HT-29 (cell line): ENCODE results near the gene ARHGEF40. TPM values are rescaled to one million over a fixed set of nuclear protein-coding genes. Genes with fewer than 3 reads are reported as not detected.

Experiments
- DNase-seq: peaks from one replicate; pipeline ENCODE4 v3.0.0-alpha.2; 2015; ENCODE audit warnings: low spot score
- total RNA-seq: library from RNA; depleted of rRNA; stranded (reverse); fragments of >200 nt; shearing (Covaris generic); gene quantifications from 2 replicates; pipeline ENCODE4 v1.2.3, GENCODE V29; 2014

ARHGEF40 gene
- total RNA-seq, 1 experiment from 2014 or later: 20.0 TPM

DNA sequence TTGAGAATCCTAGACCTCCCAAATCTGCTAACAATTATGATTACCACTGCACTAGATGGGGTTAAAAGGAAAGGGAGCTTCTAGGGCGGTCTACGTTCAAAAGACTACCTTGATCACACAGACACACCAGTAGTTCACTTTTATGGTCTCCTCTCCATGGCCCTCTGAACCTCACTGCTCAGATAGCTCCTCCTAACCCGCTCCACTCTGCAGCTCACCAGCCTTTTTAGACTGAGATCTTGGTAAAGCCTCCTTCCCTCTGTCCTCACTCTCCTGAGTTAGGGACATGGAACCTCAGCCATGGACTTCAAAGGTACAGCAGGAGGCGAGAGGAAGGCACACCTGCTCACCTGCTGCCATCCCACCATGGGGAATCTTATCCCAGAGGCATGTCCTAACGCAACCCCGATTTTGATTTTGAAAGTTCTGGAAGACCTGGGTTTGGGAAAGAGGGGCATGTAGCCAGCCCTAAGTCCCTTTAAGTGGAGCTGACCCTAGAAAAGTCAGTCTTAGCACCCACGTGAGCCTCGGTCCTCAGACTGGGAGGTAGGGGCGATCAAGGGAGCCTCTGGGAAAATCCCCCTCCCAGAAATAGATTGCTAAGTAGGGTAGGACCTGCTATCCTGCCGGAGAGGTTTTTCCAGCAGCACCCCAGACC is 27.0 kb downstream of the ARHGEF40 start:
- no peak for DNase-seq

DNA sequence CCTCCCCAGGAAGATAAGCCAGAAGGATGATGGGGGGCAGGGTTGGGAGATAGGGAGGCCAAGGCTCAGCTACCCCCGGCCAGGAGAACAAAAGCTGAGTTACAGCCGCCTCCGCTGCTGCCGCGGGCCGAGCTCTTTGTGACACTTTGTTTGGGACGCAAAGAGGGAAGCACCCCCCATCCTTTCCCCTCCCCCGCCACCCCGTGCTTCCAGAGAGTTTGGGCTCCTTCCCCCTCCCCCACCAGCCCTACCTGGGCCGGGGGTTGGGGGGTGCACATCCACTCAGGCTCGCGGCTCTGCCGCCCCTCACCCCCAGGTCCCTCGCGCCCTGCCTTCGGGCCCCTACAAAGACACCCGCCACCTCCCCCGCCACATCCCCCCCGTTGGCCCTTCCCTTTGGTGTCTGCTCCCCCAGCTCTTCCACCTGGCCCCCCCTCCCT is 27.6 kb downstream of the ARHGEF40 start:
- DNase-seq: no peak

DNA sequence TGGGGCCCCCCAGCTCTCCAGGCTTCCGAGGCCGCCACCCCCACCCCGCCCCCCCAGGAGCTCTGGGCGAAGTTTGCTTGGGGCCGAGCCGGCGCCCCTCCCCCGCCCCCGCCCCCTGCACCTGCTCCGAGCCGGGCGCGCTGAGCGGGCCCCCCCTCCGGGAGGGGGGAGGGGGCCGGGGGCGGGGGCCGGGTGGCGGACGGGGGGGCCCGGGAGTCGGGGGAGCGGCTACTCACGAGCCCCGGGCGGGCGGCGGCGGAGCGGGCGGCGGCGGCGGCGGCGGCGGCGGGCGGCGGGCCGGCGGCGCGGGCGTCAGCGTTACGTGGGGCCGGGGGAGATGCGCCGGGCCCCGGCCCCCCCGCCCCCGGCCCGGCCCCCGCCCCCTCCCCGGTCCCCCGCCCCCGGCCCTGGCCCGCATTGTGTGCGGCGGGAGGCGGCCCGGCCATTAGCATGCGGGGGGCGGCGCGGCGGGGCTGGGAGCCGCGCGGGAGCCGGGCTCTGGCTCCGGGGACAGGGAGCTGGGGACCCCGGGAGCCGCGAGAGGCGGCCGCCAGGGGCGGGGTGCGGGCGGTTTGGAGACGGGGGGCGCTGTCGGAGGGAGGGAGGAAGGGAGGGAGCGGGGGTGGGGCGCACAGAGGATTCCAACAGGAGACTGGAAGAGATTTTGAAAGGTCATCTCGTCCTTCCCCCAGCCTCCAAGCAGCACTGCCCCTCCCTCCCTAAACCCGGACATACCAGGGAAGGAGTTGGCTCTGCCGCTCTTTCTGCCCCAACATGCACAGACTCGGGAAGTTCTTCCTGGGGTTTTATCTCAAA is 28.2 kb downstream of the ARHGEF40 start, which contains the start of gene ZNF219:
Gene ZNF219, minus strand, starts transcription at position 580 of the 816 bp plus-strand sequence. CDS start 5,064 bp downstream, outside the sequence.
- DNase-seq: peak; percentile 7

DNA sequence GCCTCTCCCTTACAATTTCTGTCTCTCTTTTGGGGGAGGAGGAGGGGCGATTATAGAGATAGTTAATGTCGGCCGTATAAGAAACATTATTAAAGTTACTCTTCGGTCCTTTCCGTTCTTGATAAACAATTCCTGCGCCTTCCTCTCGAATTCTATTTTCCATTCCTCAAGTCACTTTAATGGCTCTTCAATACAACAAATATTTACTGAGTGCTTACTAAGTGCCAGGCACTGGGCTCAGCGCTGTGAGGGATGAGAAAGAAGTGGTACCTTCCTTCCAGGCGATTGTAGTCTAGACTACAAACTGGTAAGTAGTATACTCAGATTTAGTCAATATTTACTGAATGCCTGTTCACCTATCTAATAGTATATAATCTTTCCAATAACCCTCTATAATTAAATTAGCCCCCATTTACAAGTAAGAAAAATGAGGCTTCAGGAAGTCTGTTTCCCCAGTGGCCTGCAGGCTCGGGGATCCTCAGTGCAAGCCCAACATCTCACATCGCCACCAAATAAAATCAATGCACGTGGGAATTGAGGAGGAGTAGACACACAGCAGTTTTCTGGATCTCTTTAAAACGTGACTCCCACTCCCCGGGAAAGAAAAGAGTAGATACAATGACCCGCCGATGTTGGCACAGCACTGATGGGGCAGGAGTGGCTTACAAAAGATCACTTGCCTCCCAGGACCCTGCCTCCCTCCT is 28.9 kb downstream of the ARHGEF40 start:
- DNase-seq: peak; percentile 17

DNA sequence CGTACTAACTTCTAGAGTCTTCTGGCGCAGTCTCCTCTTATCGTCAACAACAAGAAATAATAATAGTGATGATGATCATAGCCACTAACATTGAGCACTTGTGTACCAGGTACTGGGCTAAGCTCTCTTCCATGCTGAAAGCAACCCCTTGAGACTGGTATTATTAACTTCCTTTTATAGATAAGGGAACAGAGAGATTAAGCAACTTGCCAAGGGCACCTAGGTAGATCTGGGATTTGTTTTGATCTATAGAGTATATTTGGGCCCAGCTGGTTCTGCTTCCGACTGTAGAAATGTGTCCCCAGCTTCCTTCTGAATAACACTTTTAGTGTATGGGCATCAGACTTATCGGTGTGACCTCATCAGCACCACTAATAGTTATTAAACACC is 29.5 kb downstream of the ARHGEF40 start:
- no peak for DNase-seq

DNA sequence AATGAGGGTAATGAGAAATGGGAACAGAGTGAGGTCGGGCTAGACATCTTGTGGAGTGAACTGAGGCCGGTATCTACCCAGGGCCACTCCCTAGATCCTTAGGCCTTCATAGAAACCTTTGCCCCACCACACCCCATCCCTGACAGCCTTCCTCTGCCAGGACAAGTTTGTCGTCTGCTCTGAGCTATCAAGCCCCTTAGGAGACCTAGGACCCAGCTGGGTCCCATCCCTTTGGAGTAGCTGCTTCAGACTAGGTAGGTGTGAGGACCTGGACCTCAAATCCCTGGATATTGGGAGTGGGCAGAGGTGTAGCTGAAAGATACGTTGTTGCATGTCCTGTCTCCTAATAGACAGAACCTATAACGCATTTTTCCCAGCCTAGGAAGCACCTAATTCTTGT is 30.8 kb downstream of the ARHGEF40 start, which contains the start of gene TMEM253:
Gene TMEM253, plus strand, starts transcription at position 136 of the 400 bp plus-strand sequence. CDS start 278 bp downstream, outside the sequence.
- no peak for DNase-seq

DNA sequence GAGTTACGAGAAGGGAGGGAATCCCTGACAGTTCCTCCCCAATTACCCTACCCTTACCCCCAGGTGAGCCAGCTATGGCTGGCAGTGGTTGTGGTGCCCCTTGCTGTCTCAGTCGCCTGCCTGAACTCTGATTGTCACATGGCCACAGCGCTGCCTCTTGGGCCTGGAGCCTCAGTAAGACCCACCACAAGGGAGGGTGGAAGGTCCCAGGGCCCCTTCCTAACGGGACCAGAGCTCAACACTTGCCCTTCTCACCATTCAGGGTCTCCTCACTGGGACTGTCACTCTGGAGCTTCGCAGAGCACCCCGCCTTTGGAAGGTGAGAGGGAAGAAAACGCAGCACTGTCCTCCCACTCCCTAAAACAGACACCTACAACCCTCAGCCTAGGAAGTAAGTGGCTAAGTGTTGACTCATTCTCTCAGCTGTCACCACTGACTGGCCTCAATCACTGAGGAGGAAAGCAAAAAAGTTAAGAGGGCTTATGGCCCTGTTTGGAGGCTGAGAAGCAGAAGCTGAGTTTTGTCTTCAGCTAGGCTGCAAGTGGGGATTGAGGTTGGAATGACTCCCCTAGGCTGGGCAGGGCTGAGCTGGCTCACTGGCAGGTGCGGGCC is 31.8 kb downstream of the ARHGEF40 start:
- no peak for DNase-seq

DNA sequence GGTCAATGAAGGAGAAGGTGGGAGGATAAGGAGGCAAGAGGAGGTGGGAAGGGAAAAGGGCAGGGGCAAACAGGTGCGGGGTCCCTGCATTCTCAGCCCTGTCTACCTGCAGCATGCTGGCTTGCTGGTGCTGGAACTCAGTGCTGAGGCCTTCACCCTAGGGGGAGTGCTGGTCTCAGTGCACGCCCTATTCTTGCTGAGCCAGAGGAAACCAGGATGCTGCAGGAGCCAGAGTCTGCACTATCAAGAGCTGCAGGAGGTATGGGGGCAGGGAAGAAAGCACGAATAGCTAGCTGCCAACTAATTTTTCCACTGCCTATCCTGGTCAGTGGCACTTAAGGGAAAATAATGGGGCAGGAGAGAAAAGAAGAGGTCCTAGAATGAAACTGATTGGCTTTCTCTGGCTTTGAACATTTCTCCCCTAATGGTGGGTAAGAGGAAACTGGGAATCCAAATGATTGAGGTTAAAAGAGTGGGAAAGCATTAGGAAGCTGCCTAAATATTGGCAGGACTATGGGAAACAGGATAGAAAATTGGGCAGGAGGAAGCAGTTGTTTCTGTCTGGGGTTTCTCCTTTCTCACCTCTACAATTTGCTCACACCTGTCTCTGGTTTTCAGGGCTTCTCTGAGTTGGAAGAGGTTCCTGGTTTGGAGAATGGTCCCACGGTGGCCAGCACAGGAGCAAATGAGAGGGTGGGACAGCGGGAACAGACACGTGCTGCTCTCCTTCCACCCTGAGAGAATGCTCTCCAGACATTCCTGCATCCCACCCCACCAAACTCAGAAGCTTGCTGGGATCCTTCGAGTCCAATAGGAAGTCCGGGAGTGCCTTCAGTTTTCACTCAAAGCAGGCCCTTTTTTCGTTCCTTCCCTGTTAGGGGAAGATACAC is 32.7 kb downstream of the ARHGEF40 start:
- no peak for DNase-seq

DNA sequence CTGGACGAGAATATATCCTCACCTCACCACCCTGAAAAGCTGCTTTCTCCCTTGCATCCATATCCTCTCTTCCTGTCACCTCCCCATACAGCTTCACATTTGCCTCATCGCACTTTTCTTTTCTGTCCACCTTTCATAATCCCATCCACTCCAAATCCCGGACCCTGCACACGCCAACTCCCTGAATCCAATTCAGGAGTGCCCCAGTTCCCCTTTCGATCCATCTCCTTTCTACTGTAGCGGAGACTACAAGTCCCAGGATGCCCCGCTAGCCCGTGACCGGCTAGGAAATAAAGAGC is 33.3 kb downstream of the ARHGEF40 start:
- no peak for DNase-seq

DNA sequence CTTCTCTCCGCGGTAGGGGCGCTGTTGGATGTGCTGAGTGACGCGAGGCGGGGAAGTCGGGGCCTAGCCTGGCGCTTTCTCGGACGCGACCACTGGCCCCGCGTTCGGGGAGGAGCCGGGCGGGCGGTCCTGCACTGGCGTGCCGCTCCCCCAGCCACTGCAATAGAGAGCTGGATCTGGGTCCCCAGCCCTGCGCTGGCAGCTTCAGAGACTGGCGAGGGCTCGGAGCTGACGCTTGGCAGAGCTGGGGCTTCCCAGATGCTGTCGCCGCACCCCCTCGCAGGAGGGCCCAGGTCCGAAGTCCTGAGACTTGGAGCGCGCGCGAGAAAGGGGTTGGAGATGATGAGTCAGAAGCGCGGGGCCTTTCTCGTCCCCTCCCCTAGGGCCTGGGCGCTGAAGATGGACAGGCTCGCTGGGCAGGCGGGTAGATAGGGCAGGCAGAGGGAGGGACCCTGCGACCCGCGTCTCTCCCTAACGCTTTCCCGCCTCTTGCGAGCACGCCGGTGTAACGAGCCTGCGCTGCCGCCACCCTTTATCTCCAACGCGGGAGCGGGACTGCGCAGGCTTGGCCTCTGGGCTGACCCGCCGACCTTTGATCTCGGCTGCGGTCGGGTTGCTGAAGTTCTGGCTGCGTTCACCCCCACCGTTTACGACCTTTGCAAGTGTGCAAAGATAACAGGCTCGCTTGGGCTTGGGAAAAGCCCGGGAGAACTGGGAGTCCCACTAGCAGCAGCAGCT is 33.8 kb downstream of the ARHGEF40 start:
- peak; percentile 91 for DNase-seq

DNA sequence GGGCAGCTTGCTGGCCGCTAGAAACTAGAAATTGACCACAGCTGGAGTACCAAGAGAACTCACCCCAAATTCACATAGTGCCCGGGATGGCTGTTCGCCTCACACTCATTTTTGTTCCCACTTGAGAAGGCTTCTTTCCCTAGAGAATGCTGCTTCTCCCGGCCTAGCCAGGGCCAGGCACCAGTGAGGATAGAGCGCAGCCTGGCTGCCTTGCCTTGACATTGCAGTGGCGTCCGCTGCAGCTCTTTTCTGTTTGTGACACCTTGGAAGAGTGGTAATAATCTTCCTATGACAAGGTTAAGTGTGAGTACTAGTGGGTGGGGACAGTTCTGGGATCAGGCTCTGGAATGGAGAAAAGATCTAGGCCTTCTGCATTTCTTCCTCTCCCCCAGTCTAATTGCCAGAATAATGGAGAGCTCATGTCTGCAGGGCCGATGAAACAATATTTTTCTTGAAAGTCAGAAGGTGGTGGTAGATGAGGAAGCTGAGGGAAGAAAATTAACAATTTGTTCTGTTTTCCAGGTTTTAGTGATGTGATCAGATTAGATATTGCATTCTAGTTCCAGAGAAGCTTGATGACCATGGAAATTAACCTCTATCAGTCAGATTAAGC is 34.5 kb downstream of the ARHGEF40 start:
- DNase-seq: peak; percentile 71

DNA sequence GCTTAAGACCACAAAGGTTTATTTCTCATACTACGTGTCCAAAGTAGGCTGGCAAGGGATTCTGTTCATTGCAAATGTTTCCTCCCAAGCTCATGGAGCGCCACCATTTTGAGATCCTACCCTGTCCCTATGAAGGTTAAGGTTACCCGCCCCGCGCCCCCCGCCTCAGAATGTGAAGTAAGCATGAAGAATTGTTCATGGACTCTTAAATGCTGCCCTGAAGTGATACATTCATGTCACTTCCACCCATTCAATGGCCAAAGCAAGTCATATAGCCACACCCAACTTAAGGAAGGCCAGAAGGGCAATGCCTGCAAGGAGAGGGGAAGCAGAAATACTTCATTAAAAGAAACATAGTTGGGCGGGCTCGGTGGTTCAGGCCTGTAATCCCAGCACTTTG is 35.0 kb downstream of the ARHGEF40 start:
- no peak for DNase-seq

DNA sequence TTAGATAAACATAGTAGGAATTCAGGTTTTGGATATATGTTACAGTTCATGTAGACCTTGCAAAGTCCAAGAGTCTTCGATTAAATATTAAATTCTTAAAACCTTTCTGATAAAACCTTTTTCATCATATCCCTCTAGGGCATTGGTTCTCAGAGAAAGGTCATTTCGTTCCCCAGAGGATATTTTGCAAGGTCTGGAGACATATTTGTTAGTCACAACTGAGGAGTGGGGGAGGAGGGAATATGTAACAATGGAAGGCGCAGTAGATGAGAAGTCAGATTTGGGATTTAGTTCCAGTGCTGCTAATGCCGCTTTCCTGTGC is 36.0 kb downstream of the ARHGEF40 start:
- no peak for DNase-seq

DNA sequence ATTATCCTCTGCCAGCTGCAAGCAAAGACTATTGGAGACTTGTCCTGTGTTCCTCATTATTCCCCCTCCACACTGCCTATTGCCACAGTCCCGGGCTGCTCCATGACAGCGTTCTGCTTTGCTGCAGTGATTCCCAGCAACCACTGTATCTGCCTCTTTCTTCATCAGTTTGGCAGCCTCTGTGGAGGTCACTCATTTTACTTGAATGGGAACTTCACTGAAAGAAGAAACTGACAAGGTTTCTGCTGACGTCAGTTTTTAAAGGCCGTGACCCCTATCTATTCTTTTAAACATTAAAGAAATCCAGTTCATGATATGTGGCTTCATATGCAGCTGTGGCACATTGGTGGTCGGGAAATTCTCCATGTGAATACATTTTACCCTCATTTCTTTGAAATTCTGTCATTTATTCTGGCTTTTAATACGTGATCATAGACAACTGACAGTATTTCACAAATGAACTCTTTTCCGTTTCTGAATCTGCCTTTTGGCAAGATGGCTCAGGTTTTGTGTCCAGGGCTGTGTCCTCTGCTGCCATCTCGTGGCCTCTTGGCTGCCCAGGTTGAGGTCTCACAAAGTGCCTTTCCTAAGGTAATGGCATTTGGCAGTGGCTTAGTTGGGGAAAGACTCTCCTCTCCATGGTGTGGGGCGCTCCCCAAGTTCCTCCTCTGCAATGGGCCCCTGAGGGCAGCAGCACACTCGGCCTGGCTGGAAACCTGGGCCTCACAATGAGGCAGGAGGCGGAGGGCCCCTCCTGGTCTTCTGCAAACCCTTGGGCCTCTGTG is 36.6 kb downstream of the ARHGEF40 start:
- peak; percentile 71 for DNase-seq

DNA sequence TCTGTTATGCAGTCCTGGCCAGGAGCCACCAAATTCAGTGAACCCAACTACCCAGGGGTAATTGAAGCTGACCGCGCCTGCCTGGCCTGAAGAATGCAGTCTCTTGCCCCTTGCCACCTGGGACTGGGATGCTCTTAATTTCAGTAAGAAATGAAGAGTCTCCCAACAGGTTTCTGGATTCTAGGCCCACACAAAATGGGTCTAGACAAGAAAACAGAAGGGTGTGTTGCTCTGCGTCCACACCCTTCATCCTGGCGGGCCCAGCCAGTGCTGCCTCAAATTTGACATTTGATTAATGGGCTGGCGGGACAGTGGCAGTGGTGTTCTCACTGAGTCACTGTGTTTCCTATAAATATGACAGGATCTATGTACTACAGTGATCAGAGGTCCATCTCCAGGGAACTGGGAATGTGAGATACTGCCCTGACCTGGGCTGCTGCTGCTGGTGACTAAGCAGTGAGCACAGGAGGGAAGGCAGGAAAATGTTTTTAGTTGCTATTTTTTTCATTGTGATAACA is 37.2 kb downstream of the ARHGEF40 start:
- DNase-seq: no peak

DNA sequence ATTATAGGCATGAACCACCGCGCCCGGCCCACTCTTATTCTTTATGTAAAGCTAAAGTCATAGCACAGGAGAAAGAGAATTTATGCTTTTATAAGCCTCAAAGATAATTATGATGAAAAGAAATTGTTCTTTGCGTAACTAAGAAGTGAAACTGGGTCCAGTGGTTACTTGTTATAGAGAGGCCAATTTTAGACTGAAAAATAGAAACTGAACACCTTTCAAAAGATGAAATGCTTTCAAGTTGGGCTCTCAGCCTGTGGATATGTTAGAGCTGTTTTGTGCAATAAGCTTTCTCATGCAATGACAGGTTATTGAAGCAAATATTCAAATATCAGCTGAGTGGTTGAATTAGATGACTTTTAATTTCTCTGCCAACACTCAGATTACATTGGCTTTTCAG is 38.7 kb downstream of the ARHGEF40 start:
- DNase-seq: no peak

DNA sequence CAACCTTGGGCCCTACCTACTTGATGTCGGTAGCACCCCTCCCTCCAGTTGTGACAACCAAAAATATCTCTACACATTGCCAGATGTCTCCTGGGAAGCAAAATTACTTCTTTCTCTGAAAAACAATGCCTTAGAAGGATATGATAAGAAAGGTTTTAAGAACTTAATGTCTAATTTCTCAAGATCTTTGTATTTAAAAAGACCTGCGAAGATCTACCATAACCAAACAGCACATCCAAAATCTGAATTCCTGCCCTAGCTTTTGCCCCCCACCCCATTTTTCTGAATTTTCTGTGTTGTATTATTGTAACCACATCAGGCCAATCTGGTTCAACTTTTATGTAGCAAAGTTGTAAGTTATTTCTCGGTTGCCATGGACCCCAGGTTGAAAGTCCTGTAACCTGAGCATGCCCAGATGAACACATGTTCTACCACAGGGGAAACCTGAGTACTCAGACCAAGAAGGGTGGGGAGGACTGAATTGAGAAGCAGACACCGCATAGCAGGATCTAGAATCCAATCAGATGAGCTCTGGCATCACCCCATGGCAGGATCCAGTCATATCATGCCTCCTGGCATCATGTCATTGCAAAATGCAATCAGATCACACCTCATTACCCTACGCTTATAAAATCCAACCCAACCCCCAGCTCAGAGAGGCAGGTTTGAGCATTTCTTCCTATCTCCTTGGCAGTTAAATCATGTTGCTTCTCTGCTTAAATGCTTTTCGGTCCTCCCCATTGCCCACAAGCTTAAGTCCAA is 39.5 kb downstream of the ARHGEF40 start:
- DNase-seq: no peak

DNA sequence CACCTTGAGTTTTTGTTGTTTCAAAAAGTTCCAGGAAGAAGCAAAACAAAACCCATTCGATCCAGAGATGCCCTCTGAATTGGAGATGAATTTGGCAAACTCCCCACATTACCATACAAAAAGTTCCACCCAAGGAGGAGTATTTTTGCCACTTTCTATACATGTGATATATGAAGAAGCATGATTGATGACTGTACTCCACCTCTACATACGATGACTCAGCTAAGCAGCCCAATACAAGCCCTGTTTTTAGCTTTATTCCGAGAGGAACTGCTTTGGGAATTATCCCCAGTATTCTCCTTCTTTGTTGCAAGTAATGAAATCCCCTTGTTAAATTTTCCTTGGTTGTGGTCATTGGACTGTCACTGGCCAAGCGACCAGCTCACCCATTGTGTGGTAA is 42.2 kb downstream of the ARHGEF40 start:
- no peak for DNase-seq
